HCT116 (cell line): ENCODE results near the gene SCAF4. TPM values are rescaled to one million over a fixed set of nuclear protein-coding genes. Genes with fewer than 3 reads are reported as not detected.

Experiments
- ATAC-seq: fragments of 200-7000 bp; cut with Tn5 transposase; 2 replicates; pipeline ENCODE4 v1.9.1; 2020; ENCODE audit warnings: mild to moderate bottlenecking, moderate library complexity
- BruUV-seq: library from RNA; stranded (reverse); fragments of 400-500 nt; replicated peaks from 2 replicates; lab custom pipeline; 2021; lab: Mats Ljungman, UMichigan
- CTCF ChIA-PET: fragments of 300-600 bp; sonication (Branson Sonifier 250); formaldehyde crosslinking; loops from one replicate; lab custom pipeline; 2021; ENCODE audit warnings: antibody characterized with exemption; lab: Charles Lee
- POLR2A ChIA-PET: fragments of 300-600, 350-600 bp; sonication (Branson Sonifier 250); formaldehyde crosslinking; loops from one replicate; lab custom pipeline; 2021; ENCODE audit warnings: antibody characterized with exemption; lab: Charles Lee
- RAD21 ChIA-PET, 2 experiments: fragments of 300-600 bp; sonication (Branson Sonifier 250); formaldehyde crosslinking; loops; one replicate each; lab custom pipeline; 2023; ENCODE audit warnings: low total read pairs in 2 of 2; ENCODE audit not compliant: uncharacterized antibody in 2 of 2, unreplicated experiment in 2 of 2, low non-redundant PET in 1 of 2; lab: Charles Lee
- DNase-seq: peaks from one replicate; pipeline ENCODE4 v3.0.0-alpha.2; 2010; ENCODE audit warnings: low read depth, low spot score
- H2AFZ ChIP-seq: fragments of 200-600 bp; shearing (Covaris generic), sonication (generic); 2 replicates; pipeline ENCODE4 v1.6.1; 2017; ENCODE audit warnings: low read depth, mixed run types, mixed read lengths, antibody characterized with exemption, low read length; ENCODE audit not compliant: poor library complexity, severe bottlenecking
- H3K27ac ChIP-seq: 2 replicates; pipeline ENCODE4 v1.5.1; 2012; ENCODE audit warnings: low read depth, low read length
- H3K27me3 ChIP-seq: fragments of 200-600 bp; sonication (generic); 2 replicates; pipeline ENCODE4 v1.6.1; 2016; ENCODE audit warnings: mixed run types, low read length, mixed read lengths; ENCODE audit not compliant: insufficient read depth
- H3K36me3 ChIP-seq, 2 experiments: fragments of 200-500 bp in 1 of 2; fragments of 200-600 bp in 1 of 2; sonication (Bioruptor generic) in 1 of 2; sonication (generic) in 1 of 2; 2 replicates each; pipeline versions ENCODE4 v1.5.1 to v1.6.1; 2014 to 2016; ENCODE audit warnings: low read length in 2 of 2, inconsistent platforms in 1 of 2, mixed read lengths in 1 of 2, mixed run types in 1 of 2; ENCODE audit not compliant: insufficient read depth in 2 of 2, control insufficient read depth in 1 of 2
- H3K4me1 ChIP-seq, 2 experiments: fragments of 200-600 bp in 1 of 2; sonication (generic) in 1 of 2; 2 replicates each; pipeline versions ENCODE4 v1.5.1 to v1.6.1; 2012 to 2017; ENCODE audit warnings: low read length in 2 of 2, inconsistent platforms in 1 of 2, mild to moderate bottlenecking in 1 of 2, mixed read lengths in 1 of 2, mixed run types in 1 of 2, moderate library complexity in 1 of 2; ENCODE audit not compliant: insufficient read depth in 2 of 2, control insufficient read depth in 1 of 2
- H3K4me2 ChIP-seq: fragments of 200-600 bp; sonication (generic); 2 replicates; pipeline ENCODE4 v1.6.1; 2017; ENCODE audit warnings: mixed run types, low read length, mixed read lengths
- H3K4me3 ChIP-seq, 2 experiments: fragments of 200-600 bp in 1 of 2; sonication (generic) in 1 of 2; replicated peaks in 1 of 2; 2 replicates each; pipeline ENCODE4 v1.5.1; 2011 to 2016; ENCODE audit warnings: low read length in 2 of 2, control low read depth in 1 of 2, low read depth in 1 of 2, mild to moderate bottlenecking in 1 of 2, mixed read lengths in 1 of 2, mixed run types in 1 of 2
- H3K79me2 ChIP-seq: fragments of 200-600 bp; sonication (generic); 2 replicates; pipeline ENCODE4 v1.6.1; 2017; ENCODE audit warnings: mild to moderate bottlenecking, mixed run types, low read length, moderate library complexity, mixed read lengths; ENCODE audit not compliant: insufficient read depth
- H3K9ac ChIP-seq: fragments of 200-600 bp; sonication (generic); 2 replicates; pipeline ENCODE4 v1.6.1; 2016; ENCODE audit warnings: low read length, mixed read lengths
- H3K9me2 ChIP-seq: fragments of 200-600 bp; sonication (generic), shearing (Covaris generic); 2 replicates; pipeline ENCODE4 v1.6.1; 2017; ENCODE audit warnings: mixed run types, mild to moderate bottlenecking, moderate library complexity; ENCODE audit not compliant: insufficient read depth
- H3K9me3 ChIP-seq, 2 experiments: fragments of 200-500 bp in 1 of 2; fragments of 200-600 bp in 1 of 2; sonication (Bioruptor generic) in 1 of 2; sonication (generic) in 1 of 2; 2 replicates each; pipeline ENCODE4 v1.6.1; 2014 to 2017; ENCODE audit warnings: low read length in 2 of 2, mixed read lengths in 2 of 2, inconsistent platforms in 1 of 2, low read depth in 1 of 2, mild to moderate bottlenecking in 1 of 2, mixed run types in 1 of 2, moderate library complexity in 1 of 2; ENCODE audit not compliant: control insufficient read depth in 1 of 2, insufficient read depth in 1 of 2
- H4K20me1 ChIP-seq: fragments of 200-600 bp; sonication (generic), shearing (Covaris generic); 2 replicates; pipeline ENCODE4 v1.6.1; 2017; ENCODE audit warnings: mixed run types, mild to moderate bottlenecking, moderate library complexity; ENCODE audit not compliant: insufficient read depth
- CBX3 ChIP-seq: IDR thresholded peaks from 2 replicates; pipeline ENCODE4 v1.6.1; 2012; ENCODE audit warnings: low read depth
- EGR1 ChIP-seq: IDR thresholded peaks from 2 replicates; pipeline ENCODE4 v1.6.1; 2012; ENCODE audit warnings: low read depth
- ELF1 ChIP-seq: IDR thresholded peaks from 2 replicates; pipeline ENCODE4 v1.6.1; 2012; ENCODE audit warnings: low read depth, borderline replicate concordance
- EZH2 ChIP-seq: fragments of 200-600 bp; sonication (generic); IDR thresholded peaks from 2 replicates; pipeline ENCODE4 v1.6.1; 2017; ENCODE audit warnings: antibody characterized with exemption, mixed run types
- FOSL1 ChIP-seq: IDR thresholded peaks from 2 replicates; pipeline ENCODE4 v1.6.1; 2012; ENCODE audit warnings: low read depth
- JUND ChIP-seq: IDR thresholded peaks from 2 replicates; pipeline ENCODE4 v1.6.1; 2012
- POLR2A ChIP-seq: IDR thresholded peaks from 2 replicates; pipeline ENCODE4 v1.7.0; 2011; ENCODE audit warnings: borderline replicate concordance; ENCODE audit not compliant: insufficient read depth, insufficient read length; ENCODE audit errors: extremely low read depth
- RAD21 ChIP-seq: IDR thresholded peaks from 2 replicates; pipeline ENCODE4 v1.6.1; 2012; ENCODE audit warnings: low read depth, mild to moderate bottlenecking
- SIN3A ChIP-seq: IDR thresholded peaks from 2 replicates; pipeline ENCODE4 v1.6.1; 2012; ENCODE audit warnings: low read depth
- SP1 ChIP-seq: IDR thresholded peaks from 2 replicates; pipeline ENCODE4 v1.6.1; 2012; ENCODE audit warnings: low read depth
- SRF ChIP-seq: IDR thresholded peaks from 2 replicates; pipeline ENCODE4 v1.6.1; 2012; ENCODE audit warnings: low read depth
- TCF7L2 ChIP-seq: IDR thresholded peaks from 2 replicates; pipeline ENCODE4 v1.7.0; 2011; ENCODE audit warnings: borderline replicate concordance, inconsistent platforms; ENCODE audit not compliant: insufficient read depth, insufficient read length; ENCODE audit errors: extremely low read depth
- ZFX ChIP-seq: fragments of 450-650 bp; IDR thresholded peaks from 2 replicates; pipeline ENCODE4 v1.6.1; 2017
- intact Hi-C: fragments of 100-400 bp; cut with micrococcal nuclease; formaldehyde crosslinking; loops from 2 replicates; pipeline ENCODE4 v1.10.0; 2022
- total RNA-seq: library from RNA; stranded (reverse); gene quantifications from one replicate; pipeline ENCODE4 v1.2.1, GENCODE V29; 2021; ENCODE audit not compliant: unreplicated experiment
- TF ChIP-seq, protein P1 (sequence below): IDR thresholded peaks from 2 replicates; pipeline ENCODE4 v1.6.1; 2011; ENCODE audit warnings: mild to moderate bottlenecking, low read length, moderate library complexity; ENCODE audit not compliant: insufficient replicate concordance; ENCODE audit errors: extremely low read depth
- TF ChIP-seq, protein P2 (sequence below): IDR thresholded peaks from 2 replicates; pipeline ENCODE4 v1.6.1; 2012

SCAF4 gene
- total RNA-seq, 1 experiment from 2014 or later: 31.1 TPM

DNA sequence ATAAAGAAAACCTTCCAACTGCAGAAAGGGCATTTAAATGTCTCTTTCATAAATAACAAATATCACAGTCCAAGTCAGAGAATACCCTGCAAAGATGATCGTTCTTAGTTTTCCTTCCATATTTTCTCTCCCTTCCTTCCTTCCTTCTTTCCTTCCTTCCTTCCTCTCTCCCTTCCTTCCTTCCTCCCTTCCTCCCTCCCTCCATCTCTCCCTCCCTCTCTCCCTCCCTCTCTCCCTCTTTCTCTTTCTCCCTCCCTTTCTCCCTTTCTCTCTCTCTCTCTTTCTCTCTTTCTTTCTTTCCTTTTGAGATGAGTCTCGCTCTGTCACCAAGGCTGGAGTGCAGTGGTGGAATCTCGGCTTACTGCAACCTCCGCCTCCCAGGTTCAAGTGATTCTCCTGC, 29.0 kb upstream of the SCAF4 start:
- TF ChIP-seq POLR2A (no peak), SRF (no peak), SP1 (no peak), TCF7L2 (no peak), FOSL1 (no peak)
- ChIA-PET POLR2A (no interaction called here), CTCF (no interaction called here), RAD21 (no interaction called here)
- no peak overlapping the region for H2AFZ ChIP-seq
- H3K9ac ChIP-seq: no peak overlapping the region
- peaks cover 4% of the 10 kb centered on the region for H3K27me3 ChIP-seq
- no peaks in the 10 kb centered on the region for H3K9me3 ChIP-seq
- DNase-seq: no peak
- no peak for ATAC-seq
- intact Hi-C loops: no loop called here
- H3K4me3 ChIP-seq: no peak overlapping the region
- no peaks in the 10 kb centered on the region for H4K20me1 ChIP-seq
- BruUV-seq: no TSS peak
- no peaks in the 10 kb centered on the region for H3K9me2 ChIP-seq
- no peaks in the 10 kb centered on the region for H3K79me2 ChIP-seq
- no peaks in the 10 kb centered on the region for H3K4me1 ChIP-seq
- H3K4me2 ChIP-seq: no peak overlapping the region
- no peak overlapping the region for H3K27ac ChIP-seq
- no peaks in the 10 kb centered on the region for H3K36me3 ChIP-seq

DNA sequence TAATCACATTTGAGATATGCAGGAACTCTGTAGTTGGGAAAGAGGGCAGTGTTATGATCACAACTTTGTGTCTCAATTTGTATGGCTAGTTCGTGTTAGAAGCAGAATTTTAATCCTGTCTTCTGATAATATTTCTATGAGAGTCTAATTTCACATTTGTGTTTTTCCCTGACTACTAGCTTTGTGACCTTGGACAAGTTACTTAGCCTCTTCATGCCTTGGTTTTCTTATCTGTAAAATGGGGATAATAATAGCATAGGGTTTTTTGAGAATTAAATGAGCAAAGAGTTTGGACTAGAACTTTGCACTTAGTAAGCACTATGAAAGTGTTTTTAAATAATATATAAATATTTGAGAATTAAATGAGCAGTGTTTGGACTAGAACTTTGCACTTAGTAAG, 24.9 kb upstream of the SCAF4 start:
- H3K36me3 ChIP-seq: no peaks in the 10 kb centered on the region
- no peaks in the 10 kb centered on the region for H3K9me3 ChIP-seq
- ChIA-PET RAD21 (no interaction called here), POLR2A (no interaction called here), CTCF (no interaction called here)
- no peak overlapping the region for H2AFZ ChIP-seq
- H3K9ac ChIP-seq: no peak overlapping the region
- no peaks in the 10 kb centered on the region for H3K79me2 ChIP-seq
- ATAC-seq: no peak
- H3K4me2 ChIP-seq: no peak overlapping the region
- no peak overlapping the region for H3K4me3 ChIP-seq
- intact Hi-C loops: no loop called here
- no peak for DNase-seq
- no peaks in the 10 kb centered on the region for H4K20me1 ChIP-seq
- H3K27me3 ChIP-seq: peaks cover 4% of the 10 kb centered on the region
- BruUV-seq: no TSS peak
- H3K4me1 ChIP-seq: no peaks in the 10 kb centered on the region
- H3K9me2 ChIP-seq: no peaks in the 10 kb centered on the region
- no peak overlapping the region for H3K27ac ChIP-seq
- TF ChIP-seq, protein P1, sequence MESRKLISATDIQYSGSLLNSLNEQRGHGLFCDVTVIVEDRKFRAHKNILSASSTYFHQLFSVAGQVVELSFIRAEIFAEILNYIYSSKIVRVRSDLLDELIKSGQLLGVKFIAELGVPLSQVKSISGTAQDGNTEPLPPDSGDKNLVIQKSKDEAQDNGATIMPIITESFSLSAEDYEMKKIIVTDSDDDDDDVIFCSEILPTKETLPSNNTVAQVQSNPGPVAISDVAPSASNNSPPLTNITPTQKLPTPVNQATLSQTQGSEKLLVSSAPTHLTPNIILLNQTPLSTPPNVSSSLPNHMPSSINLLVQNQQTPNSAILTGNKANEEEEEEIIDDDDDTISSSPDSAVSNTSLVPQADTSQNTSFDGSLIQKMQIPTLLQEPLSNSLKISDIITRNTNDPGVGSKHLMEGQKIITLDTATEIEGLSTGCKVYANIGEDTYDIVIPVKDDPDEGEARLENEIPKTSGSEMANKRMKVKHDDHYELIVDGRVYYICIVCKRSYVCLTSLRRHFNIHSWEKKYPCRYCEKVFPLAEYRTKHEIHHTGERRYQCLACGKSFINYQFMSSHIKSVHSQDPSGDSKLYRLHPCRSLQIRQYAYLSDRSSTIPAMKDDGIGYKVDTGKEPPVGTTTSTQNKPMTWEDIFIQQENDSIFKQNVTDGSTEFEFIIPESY: no peak
- TF ChIP-seq JUND (no peak), EZH2 (no peak), EGR1 (no peak), TCF7L2 (no peak), RAD21 (no peak), ELF1 (no peak), CBX3 (no peak), ZFX (no peak), SIN3A (no peak)
- TF ChIP-seq, protein P2, sequence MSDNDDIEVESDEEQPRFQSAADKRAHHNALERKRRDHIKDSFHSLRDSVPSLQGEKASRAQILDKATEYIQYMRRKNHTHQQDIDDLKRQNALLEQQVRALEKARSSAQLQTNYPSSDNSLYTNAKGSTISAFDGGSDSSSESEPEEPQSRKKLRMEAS: no peak
